Measurements from ENCODE around the gene SPRY4. TPM values are rescaled to one million over a fixed set of nuclear protein-coding genes. Genes with fewer than 3 reads are reported as not detected.

The SPRY4 gene
- polyA plus RNA-seq, 2 of the 4 experiments (the other 2 are of a cell fraction), result 3.4 to 5.7 TPM

DNA sequence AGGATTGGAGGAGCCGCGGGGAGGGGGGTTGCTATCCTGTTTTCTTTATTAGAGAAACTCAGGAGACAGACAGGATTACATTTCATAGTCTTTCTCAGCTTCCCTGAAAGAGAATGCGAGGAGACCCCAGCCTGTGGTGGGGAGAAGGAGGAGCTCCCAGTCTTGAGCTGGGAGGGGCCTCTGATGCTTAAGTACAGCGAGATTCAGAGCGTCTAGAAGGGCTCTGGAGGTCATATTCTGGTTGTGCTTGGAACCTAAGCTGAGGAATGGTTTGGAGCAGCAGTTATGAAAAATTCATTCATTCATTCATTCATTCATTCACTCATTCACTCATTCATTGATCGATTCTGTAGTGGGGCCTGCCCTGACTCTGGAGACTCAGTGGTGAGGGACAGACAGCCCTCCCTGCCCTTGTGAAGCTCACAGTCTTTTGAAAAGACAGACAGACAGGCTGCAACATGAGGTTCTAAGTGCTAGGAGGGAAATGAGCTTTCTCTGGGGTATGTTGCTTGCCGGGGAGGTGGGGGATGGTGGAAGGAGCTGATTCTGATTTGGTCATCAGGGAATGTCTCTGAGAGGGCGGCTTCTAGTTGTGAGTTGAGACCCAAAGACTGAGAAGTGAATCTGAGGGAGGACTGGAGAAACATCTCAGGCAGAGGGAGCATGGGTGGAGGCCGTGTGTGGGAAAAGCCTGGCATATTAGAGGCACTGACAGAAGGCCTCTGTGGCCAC, 2.5 kb upstream of the SPRY4 start:
- peaks cover 28% of the 10 kb centered on the region for H3K4me1 ChIP-seq
- TF ChIP-seq FOSL2 (IDR thresholded peaks at IDR 0.05) (no peak), FOSL2 (CRISPR knock-in tag; IDR thresholded peaks at IDR 0.05) (no peak), EHF (CRISPR knock-in tag; IDR thresholded peaks at IDR 0.05) (no peak), HOXA7 (CRISPR knock-in tag; IDR thresholded peaks at IDR 0.05) (no peak), CHD2 (IDR thresholded peaks at IDR 0.05; ENCODE audit: low read length, partially characterized antibody) (no peak), EP300 (IDR thresholded peaks at IDR 0.05) (no peak), TFCP2L1 (CRISPR knock-in tag; IDR thresholded peaks at IDR 0.05) (no peak), MAFK (IDR thresholded peaks at IDR 0.05; ENCODE audit: partially characterized antibody) (no peak), MAZ (IDR thresholded peaks at IDR 0.05; ENCODE audit: borderline replicate concordance, low read depth, low read length) (no peak), ZNF302 (CRISPR knock-in tag; IDR thresholded peaks at IDR 0.05) (no peak)
- TF ChIP-seq, protein P1, sequence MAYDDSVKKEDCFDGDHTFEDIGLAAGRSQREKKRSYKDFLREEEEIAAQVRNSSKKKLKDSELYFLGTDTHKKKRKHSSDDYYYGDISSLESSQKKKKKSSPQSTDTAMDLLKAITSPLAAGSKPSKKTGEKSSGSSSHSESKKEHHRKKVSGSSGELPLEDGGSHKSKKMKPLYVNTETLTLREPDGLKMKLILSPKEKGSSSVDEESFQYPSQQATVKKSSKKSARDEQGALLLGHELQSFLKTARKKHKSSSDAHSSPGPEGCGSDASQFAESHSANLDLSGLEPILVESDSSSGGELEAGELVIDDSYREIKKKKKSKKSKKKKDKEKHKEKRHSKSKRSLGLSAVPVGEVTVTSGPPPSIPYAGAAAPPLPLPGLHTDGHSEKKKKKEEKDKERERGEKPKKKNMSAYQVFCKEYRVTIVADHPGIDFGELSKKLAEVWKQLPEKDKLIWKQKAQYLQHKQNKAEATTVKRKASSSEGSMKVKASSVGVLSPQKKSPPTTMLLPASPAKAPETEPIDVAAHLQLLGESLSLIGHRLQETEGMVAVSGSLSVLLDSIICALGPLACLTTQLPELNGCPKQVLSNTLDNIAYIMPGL (CRISPR knock-in tag; IDR thresholded peaks at IDR 0.05; ENCODE audit: borderline replicate concordance), result no peak
- peak overlapping the region; percentile 89 to 100 for H3K27ac ChIP-seq
- ChIA-PET POLR2A (interaction anchor here (0.6 to 0.8 kb wide), 3 partner anchors 29 to 340 kb away, joined by 3 to 4 read pairs (median 3); no protein-coding TSS in a partner anchor), CTCF (interaction anchor here (0.9 to 3.0 kb wide), 5 partner anchors 9 to 372 kb away, joined by 3 to 20 read pairs (median 3); no protein-coding TSS in a partner anchor)
- DNase-seq (ENCODE audit: low read depth in 1 of 2, low spot score in 1 of 2), result no peak
- no peak for FAIRE-seq
- WGBS (ENCODE audit: missing lambda C conversion rate), result 74% methylated on average over 9 of the region's 9 CpGs
- H3K4me2 ChIP-seq, result peak overlapping the region; percentile 94
- no peak for ATAC-seq
- no peak overlapping the region for H3K4me3 ChIP-seq
- no peaks in the 10 kb centered on the region for H3K9me3 ChIP-seq

DNA sequence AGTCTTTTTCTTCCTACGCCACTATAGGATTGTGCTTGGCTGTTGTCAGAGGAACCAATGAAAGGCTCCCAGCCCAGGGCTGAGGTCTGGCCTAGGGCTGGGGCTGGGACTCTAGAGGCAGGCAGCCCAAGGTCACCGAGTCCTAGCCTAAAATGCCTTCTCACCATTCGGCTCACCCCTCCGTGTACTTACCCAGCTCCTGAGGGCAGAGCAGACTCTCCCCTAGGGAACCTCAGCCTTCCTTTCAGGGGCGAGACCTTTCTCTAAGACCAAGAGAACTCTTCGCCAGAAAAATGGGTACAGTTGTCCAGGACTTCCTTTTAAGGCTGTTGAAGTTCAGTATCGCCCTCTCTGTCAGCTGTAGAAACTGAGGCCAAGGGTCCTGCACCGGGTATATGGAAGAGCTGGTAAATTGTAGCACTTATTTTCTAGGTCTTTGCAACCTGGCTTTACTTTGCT, 1.7 kb upstream of the SPRY4 start:
- H3K27ac ChIP-seq, result peak overlapping the region; percentile 89 to 100
- CTCF ChIA-PET, result interaction anchor here (0.9 to 3.0 kb wide), 5 partner anchors 10 to 222 kb away, joined by 3 to 20 read pairs (median 4); no protein-coding TSS in a partner anchor

DNA sequence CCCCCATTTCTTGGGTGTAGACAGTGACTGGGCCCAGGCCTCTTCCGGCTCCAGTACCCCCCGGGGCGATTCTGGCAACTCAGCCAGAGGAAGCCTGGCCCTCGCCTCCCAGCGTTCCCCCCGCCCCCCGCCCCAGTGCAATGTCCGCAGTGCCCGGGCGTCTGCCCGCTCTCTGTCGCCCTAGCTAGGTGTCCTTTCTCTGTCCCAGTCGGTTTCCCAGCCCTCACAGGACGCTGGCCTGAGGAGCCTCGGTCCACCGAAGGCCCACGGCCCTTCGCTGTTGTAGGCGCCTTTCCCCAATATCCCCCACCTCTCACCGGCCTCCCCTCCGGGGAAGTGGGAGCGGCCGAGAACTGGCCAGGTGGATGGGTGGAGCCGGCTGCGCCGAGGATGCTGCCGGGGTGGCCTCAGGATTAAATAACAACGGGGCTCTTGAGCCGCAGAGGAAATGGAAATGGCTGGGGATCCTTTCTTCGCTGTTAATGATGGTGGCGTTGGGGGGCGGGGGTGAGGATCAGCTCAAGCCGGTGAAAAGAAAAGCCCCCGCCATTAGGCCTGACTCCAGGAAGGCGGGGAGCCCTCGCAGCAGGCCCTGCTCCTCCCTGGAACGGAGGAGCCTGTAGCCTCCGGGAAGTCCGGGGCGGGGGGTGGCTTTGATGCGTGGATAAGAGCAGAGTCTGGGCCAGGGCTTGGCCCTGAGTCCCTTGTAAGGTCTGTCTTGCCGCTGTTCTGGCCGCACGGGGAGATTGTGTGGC, 1.1 kb upstream of the SPRY4 start:
- 1% methylated on average over 20 of the region's 44 CpGs for WGBS (ENCODE audit: missing lambda C conversion rate)
- peak overlapping the region; percentile 89 to 100 for H3K27ac ChIP-seq
- peak overlapping the region; percentile 51 for H3K4me3 ChIP-seq
- peak overlapping the region; percentile 94 for H3K4me2 ChIP-seq
- H3K4me1 ChIP-seq, result peaks cover 37% of the 10 kb centered on the region
- DNase-seq (ENCODE audit: low read depth in 1 of 2, low spot score in 1 of 2) (peak; percentile 90), FAIRE-seq (no peak), ATAC-seq (peak; percentile 67 to 72)
- ChIA-PET CTCF (interaction anchor here (0.6 to 3.0 kb wide), 9 partner anchors 8 to 223 kb away, joined by 3 to 20 read pairs (median 4); no protein-coding TSS in a partner anchor), POLR2A (interaction anchor here (1.0 to 1.3 kb wide), 2 partner anchors 33 to 103 kb away, joined by 3 to 6 read pairs; no protein-coding TSS in a partner anchor)
- H3K9me3 ChIP-seq, result no peaks in the 10 kb centered on the region
- TF ChIP-seq CHD2 (IDR thresholded peaks at IDR 0.05; ENCODE audit: low read length, partially characterized antibody), result no peak
- TF ChIP-seq, protein P2, sequence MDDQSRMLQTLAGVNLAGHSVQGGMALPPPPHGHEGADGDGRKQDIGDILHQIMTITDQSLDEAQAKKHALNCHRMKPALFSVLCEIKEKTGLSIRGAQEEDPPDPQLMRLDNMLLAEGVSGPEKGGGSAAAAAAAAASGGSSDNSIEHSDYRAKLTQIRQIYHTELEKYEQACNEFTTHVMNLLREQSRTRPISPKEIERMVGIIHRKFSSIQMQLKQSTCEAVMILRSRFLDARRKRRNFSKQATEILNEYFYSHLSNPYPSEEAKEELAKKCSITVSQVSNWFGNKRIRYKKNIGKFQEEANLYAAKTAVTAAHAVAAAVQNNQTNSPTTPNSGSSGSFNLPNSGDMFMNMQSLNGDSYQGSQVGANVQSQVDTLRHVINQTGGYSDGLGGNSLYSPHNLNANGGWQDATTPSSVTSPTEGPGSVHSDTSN (IDR thresholded peaks at IDR 0.05), result 0 out of 2 replicates have a peak, but pooled peaks have one; percentile 17
- peak; percentile 59; the same call in 1 of the 2 replicates for TF ChIP-seq PHF8 (IDR thresholded peaks at IDR 0.05; ENCODE audit: borderline replicate concordance, low read depth)
- no peak for TF ChIP-seq NFE2L2 (conservative IDR thresholded peaks at IDR 0.05; ENCODE audit: low read length)
- TF ChIP-seq RAD21 (conservative IDR thresholded peaks at IDR 0.05 in 1 of 2, IDR thresholded peaks at IDR 0.05 in 1 of 2), result no peak
- TF ChIP-seq JUN (IDR thresholded peaks at IDR 0.05), result peak in 1 of 2 experiments; percentile 78; a peak in 3 of 5 replicates
- TF ChIP-seq, protein P3, sequence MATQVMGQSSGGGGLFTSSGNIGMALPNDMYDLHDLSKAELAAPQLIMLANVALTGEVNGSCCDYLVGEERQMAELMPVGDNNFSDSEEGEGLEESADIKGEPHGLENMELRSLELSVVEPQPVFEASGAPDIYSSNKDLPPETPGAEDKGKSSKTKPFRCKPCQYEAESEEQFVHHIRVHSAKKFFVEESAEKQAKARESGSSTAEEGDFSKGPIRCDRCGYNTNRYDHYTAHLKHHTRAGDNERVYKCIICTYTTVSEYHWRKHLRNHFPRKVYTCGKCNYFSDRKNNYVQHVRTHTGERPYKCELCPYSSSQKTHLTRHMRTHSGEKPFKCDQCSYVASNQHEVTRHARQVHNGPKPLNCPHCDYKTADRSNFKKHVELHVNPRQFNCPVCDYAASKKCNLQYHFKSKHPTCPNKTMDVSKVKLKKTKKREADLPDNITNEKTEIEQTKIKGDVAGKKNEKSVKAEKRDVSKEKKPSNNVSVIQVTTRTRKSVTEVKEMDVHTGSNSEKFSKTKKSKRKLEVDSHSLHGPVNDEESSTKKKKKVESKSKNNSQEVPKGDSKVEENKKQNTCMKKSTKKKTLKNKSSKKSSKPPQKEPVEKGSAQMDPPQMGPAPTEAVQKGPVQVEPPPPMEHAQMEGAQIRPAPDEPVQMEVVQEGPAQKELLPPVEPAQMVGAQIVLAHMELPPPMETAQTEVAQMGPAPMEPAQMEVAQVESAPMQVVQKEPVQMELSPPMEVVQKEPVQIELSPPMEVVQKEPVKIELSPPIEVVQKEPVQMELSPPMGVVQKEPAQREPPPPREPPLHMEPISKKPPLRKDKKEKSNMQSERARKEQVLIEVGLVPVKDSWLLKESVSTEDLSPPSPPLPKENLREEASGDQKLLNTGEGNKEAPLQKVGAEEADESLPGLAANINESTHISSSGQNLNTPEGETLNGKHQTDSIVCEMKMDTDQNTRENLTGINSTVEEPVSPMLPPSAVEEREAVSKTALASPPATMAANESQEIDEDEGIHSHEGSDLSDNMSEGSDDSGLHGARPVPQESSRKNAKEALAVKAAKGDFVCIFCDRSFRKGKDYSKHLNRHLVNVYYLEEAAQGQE (IDR thresholded peaks at IDR 0.05), result no peak
- TF ChIP-seq POLR2A (IDR thresholded peaks at IDR 0.05; ENCODE audit: low read length), result peak; percentile 51
- TF ChIP-seq NR3C1 (IDR thresholded peaks at IDR 0.05), result no peak
- no peak for TF ChIP-seq EHMT2 (IDR thresholded peaks at IDR 0.05; ENCODE audit: low read depth)
- TF ChIP-seq ZC3H11A (IDR thresholded peaks at IDR 0.05), result no peak

More for the DNA sequence above, 1.7 kb upstream of the SPRY4 start:
- 21% methylated on average over 8 of the region's 8 CpGs for WGBS (ENCODE audit: missing lambda C conversion rate)
- POLR2A ChIA-PET, result interaction anchor here (0.6 kb wide), 1 partner anchor 341 kb away, joined by 3 read pairs; no protein-coding TSS in a partner anchor
- Histone ChIP-seq H3K4me1 (peaks cover 31% of the 10 kb centered on the region), H3K4me2 (peak overlapping the region; percentile 94), H3K4me3 (peak overlapping the region; percentile 51), H3K9me3 (no peaks in the 10 kb centered on the region)
- FAIRE-seq (no peak), ATAC-seq (peak in 1 of 2 experiments; percentile 45; a peak in 4 of 6 replicates), DNase-seq (ENCODE audit: low read depth in 1 of 2, low spot score in 1 of 2) (no peak)
- no peak for TF ChIP-seq POLR2AphosphoS2 (conservative IDR thresholded peaks at IDR 0.05; ENCODE audit: low read length)
- no peak for TF ChIP-seq NFE2L2 (conservative IDR thresholded peaks at IDR 0.05; ENCODE audit: low read length)
- TF ChIP-seq SREBF2 (IDR thresholded peaks at IDR 0.05), result no peak
- no peak for TF ChIP-seq KDM5A (IDR thresholded peaks at IDR 0.05)
- TF ChIP-seq FOXS1 (CRISPR knock-in tag; IDR thresholded peaks at IDR 0.05), result no peak
- TF ChIP-seq EHF (CRISPR knock-in tag; IDR thresholded peaks at IDR 0.05), result no peak
- TF ChIP-seq TP53 (CRISPR knock-in tag; IDR thresholded peaks at IDR 0.05), result no peak
- no peak for TF ChIP-seq ZC3H11A (IDR thresholded peaks at IDR 0.05)
- no peak for TF ChIP-seq MYC (IDR thresholded peaks at IDR 0.05; ENCODE audit: borderline replicate concordance, low read length)

All from A549 (cell line).